ENCODE data around the gene MSI1.
"Not testable (repeated sequence)": the region's sequence is repeated elsewhere in the genome, so short reads cannot be mapped to it uniquely, and the experiment has no call there.

MSI1 gene

GRCh38 chr12:120353556-120354317 is 15.2 kb downstream of the MSI1 start:
- DNase-seq = no peak

- no peak for DNase-seq
Measured at GRCh38 chr12:120353136-120353535, 15.8 kb downstream of the MSI1 start.

GRCh38 chr12:120352117-120352516 is 16.8 kb downstream of the MSI1 start:
- no peak for DNase-seq

GRCh38 chr12:120350576-120351350 is 18.2 kb downstream of the MSI1 start:
- no peak for DNase-seq

- DNase-seq = no peak
Measured at GRCh38 chr12:120347766-120348165, 21.2 kb downstream of the MSI1 start.

- peak; percentile 25 for DNase-seq
Measured at GRCh38 chr12:120346681-120347080, 22.3 kb downstream of the MSI1 start.

- DNase-seq = no peak
Measured at GRCh38 chr12:120346031-120346430, 22.9 kb downstream of the MSI1 start.

GRCh38 chr12:120343692-120344091 is 25.3 kb downstream of the MSI1 start:
- DNase-seq = no peak

- no peak for DNase-seq
Measured at GRCh38 chr12:120343039-120343537, 25.9 kb downstream of the MSI1 start.

- DNase-seq = no peak
Measured at GRCh38 chr12:120342175-120343038, 26.6 kb downstream of the MSI1 start.

GRCh38 chr12:120339256-120339655 is 29.7 kb downstream of the MSI1 start:
- DNase-seq = no peak

GRCh38 chr12:120337730-120338129 is 31.2 kb downstream of the MSI1 start:
- DNase-seq = no peak

- not testable (repeated sequence) for DNase-seq
Measured at GRCh38 chr12:120336392-120336791, 32.6 kb downstream of the MSI1 start.

GRCh38 chr12:120335447-120335846 is 33.5 kb downstream of the MSI1 start:
- DNase-seq = peak; percentile 65

- DNase-seq = no peak
Measured at GRCh38 chr12:120332523-120332922, 36.4 kb downstream of the MSI1 start.

- no peak for DNase-seq
Measured at GRCh38 chr12:120332041-120332440, 36.9 kb downstream of the MSI1 start.

- DNase-seq = no peak
Measured at GRCh38 chr12:120331390-120331789, 37.6 kb downstream of the MSI1 start.

- DNase-seq = no peak
Measured at GRCh38 chr12:120328228-120328627, 40.7 kb downstream of the MSI1 start.

GRCh38 chr12:120327593-120327992 is 41.4 kb downstream of the MSI1 start, which contains the start of gene PLA2G1B:
TSS of gene PLA2G1B (minus strand) at chr12:120327779. CDS start at chr12:120327753, 26 bp downstream.
- DNase-seq = no peak

GRCh38 chr12:120324841-120325417 is 44.0 kb downstream of the MSI1 start:
- no peak for DNase-seq

- DNase-seq = no peak
Measured at GRCh38 chr12:120323772-120324171, 45.2 kb downstream of the MSI1 start.

- no peak for DNase-seq
Measured at GRCh38 chr12:120321382-120322202, 47.4 kb downstream of the MSI1 start.
